ENCODE data around the gene BTN3A1.

The BTN3A1 gene

DNA sequence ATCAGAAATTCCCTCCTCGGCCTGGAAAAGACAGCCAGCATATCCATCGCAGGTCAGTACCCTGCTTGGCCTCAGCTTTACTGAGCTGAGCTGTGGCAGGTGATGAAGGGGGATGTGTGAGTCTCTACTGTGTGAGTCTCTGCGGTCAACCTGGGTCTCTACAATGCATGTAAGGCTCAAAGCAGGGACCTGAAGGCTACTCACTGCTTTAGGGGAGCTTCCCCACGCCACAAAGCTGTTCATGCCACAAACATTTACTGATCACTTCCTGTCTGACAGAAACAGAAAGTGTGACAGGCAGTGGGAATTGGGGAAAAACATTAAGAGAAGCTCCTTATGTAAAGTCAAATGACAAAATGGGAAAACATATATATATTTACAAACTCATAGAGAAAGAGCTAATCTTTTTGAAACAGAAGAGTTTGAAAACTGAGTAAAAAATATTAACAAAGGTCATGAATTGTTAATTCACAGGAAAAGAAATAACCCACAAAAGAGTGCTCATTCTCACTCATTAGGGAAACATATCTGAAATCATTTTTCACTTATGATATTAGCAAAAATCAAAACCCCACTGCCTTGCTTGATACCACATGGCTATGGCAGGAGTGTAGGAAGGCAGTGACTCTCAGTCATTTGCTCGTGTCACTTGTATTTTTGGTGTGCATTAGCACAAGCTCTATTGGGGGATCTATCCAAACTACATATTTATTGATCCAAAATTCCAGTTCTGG is 44.0 kb downstream of the BTN3A1 start:
- peak; percentile 49 for DNase-seq (ENCODE audit: low spot score)
- TF ChIP-seq, protein P1, sequence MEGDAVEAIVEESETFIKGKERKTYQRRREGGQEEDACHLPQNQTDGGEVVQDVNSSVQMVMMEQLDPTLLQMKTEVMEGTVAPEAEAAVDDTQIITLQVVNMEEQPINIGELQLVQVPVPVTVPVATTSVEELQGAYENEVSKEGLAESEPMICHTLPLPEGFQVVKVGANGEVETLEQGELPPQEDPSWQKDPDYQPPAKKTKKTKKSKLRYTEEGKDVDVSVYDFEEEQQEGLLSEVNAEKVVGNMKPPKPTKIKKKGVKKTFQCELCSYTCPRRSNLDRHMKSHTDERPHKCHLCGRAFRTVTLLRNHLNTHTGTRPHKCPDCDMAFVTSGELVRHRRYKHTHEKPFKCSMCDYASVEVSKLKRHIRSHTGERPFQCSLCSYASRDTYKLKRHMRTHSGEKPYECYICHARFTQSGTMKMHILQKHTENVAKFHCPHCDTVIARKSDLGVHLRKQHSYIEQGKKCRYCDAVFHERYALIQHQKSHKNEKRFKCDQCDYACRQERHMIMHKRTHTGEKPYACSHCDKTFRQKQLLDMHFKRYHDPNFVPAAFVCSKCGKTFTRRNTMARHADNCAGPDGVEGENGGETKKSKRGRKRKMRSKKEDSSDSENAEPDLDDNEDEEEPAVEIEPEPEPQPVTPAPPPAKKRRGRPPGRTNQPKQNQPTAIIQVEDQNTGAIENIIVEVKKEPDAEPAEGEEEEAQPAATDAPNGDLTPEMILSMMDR (IDR thresholded peaks at IDR 0.05; ENCODE audit: extremely low read depth, insufficient read depth, missing control alignments) = no peak
- in situ Hi-C loops (cut with MboI; ENCODE audit: low pct_unique_long_range_greater_than_20kb, low sequenced_read_pairs, unreplicated experiment) = no loop called here

DNA sequence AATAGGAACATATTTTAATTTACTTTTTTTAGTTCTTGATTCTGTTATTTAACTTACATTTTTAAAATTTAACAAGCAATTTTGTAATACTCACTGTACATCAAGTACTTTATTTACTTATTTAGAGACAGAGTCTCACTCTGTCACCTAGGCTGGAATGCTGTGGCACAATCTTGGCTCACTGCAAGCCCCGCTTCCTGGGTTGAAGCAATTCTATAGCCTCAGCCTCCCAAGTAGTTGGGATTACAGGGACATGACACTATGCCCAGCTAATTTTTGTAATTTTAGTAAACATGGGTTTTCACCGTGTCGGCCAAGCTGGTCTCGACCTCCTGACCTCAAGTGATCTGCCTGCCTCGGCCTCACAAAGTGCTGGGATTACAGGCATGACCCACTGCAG is 45.2 kb downstream of the BTN3A1 start:
- TF ChIP-seq, protein P1 (IDR thresholded peaks at IDR 0.05; ENCODE audit: extremely low read depth, insufficient read depth, missing control alignments) = no peak
- in situ Hi-C loops (cut with MboI; ENCODE audit: low pct_unique_long_range_greater_than_20kb, low sequenced_read_pairs, unreplicated experiment) = no loop called here
- DNase-seq (ENCODE audit: low spot score) = no peak

DNA sequence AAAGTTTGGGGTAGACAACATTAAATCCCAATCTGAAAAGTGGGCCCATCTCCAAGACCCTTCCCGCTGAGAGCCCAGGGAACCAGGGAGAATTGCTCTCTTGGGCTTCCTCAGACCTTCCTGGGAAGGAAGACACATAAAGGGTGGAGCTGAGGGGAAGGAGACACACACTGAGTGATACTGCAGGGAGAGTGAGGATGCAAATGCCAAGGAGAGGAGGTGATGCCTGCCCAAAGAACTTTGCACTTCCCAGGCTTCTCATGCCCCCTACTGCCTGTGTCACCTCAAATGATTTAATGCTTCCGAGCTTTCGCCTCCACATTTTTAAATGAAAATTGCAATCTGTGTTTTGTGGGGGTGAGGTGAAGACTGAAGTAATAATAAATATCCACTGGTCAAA is 48.2 kb downstream of the BTN3A1 start:
- no peak for DNase-seq (ENCODE audit: low spot score)
- TF ChIP-seq, protein P1 (IDR thresholded peaks at IDR 0.05; ENCODE audit: extremely low read depth, insufficient read depth, missing control alignments) = no peak
- in situ Hi-C loops (cut with MboI; ENCODE audit: low pct_unique_long_range_greater_than_20kb, low sequenced_read_pairs, unreplicated experiment) = no loop called here

DNA sequence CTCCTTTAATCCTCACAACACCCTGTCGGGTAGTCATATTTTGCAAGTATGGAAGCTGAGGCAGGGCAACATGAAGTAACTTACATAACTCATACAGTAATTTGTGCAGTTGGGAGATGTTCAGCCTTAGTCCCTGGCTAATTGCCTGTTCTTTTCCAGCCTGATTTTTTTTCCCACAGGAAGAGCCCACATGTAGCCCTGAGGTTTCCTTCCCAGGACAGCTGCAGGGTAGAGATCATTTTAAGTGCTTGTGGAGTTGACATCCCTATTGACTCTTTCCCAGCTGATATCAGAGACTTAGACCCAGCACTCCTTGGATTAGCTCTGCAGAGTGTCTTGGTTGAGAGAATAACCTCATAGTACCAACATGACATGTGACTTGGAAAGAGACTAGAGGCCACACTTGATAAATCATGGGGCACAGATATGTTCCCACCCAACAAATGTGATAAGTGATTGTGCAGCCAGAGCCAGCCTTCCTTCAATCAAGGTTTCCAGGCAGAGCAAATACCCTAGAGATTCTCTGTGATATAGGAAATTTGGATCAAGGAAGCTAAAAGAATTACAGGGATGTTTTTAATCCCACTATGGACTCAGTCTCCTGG is 50.7 kb downstream of the BTN3A1 start:
- in situ Hi-C loops (cut with MboI; ENCODE audit: low pct_unique_long_range_greater_than_20kb, low sequenced_read_pairs, unreplicated experiment) = no loop called here
- no peak for DNase-seq (ENCODE audit: low spot score)
- TF ChIP-seq, protein P1 (IDR thresholded peaks at IDR 0.05; ENCODE audit: extremely low read depth, insufficient read depth, missing control alignments) = no peak

DNA sequence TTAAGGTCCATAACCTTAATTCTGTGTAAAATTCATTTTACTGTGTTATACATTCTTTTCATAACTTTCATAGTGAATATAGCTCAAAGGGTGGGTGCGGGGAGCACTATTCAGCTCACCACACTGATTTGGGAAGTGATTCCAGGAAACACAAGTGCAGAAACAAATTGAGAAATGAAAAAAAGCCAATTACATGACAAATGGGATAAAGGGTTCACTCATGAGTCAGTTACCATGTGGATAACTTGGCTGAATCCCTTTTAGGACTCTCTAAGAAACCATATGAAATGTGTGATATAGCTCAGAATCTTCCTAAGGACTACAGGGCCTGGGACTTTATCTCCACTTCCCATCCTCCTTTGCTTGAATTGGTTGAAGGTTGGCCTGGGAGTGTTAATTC is 52.6 kb downstream of the BTN3A1 start:
- TF ChIP-seq, protein P1 (IDR thresholded peaks at IDR 0.05; ENCODE audit: extremely low read depth, insufficient read depth, missing control alignments) = no peak
- in situ Hi-C loops (cut with MboI; ENCODE audit: low pct_unique_long_range_greater_than_20kb, low sequenced_read_pairs, unreplicated experiment) = no loop called here
- no peak for DNase-seq (ENCODE audit: low spot score)

DNA sequence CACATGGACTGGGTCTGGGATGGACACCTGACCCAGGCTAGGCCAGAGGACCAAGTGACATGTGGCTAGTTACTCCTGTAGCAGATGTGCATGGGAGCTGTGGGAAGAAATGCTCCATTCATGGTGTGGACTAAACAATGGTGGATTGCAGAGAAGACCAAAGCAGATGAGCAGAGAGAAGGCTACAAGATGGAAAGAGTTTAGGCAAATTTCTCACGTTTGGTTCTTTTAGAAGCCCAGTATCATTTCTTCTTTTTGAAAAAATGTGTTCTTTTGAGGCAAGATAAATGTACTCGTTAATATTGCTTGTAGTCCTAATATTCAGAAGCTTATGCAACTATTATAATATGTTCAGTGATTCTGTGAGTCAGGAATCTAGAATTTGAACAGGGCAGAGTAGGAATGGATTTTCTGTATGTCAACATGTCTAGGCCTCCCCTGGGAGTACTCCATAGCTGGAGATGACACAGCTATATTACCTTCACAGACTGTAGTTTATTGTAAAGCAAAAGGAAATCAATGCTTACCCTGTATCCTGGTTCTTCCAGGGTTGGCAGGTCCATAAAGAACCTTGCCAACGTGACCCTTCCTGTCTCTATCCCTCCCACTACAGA is 53.4 kb downstream of the BTN3A1 start:
- no peak for DNase-seq (ENCODE audit: low spot score)
- TF ChIP-seq, protein P1 (IDR thresholded peaks at IDR 0.05; ENCODE audit: extremely low read depth, insufficient read depth, missing control alignments) = no peak
- in situ Hi-C loops (cut with MboI; ENCODE audit: low pct_unique_long_range_greater_than_20kb, low sequenced_read_pairs, unreplicated experiment) = no loop called here

Data from GM13977 (cell line).